NT2/D1 (cell line): ENCODE measurements around the gene ZNF497.
"Not testable (repeated sequence)": the region's sequence is repeated elsewhere in the genome, so short reads cannot be mapped to it uniquely, and the experiment has no call there.

Experiments
- DNase-seq: peaks from one replicate; pipeline ENCODE4 v3.0.0-alpha.2; 2011; ENCODE audit warnings: low read depth, low spot score
- H3K27me3 ChIP-seq: 2 replicates; pipeline ENCODE4 v1.6.0; 2011; ENCODE audit warnings: mild to moderate bottlenecking; ENCODE audit not compliant: insufficient read length, insufficient read depth
- H3K36me3 ChIP-seq: 2 replicates; pipeline ENCODE4 v1.6.1; 2011; ENCODE audit warnings: mild to moderate bottlenecking, low read length, mixed read lengths; ENCODE audit not compliant: insufficient read depth, insufficient read length
- H3K4me1 ChIP-seq: 2 replicates; pipeline ENCODE4 v1.5.1; 2011; ENCODE audit not compliant: insufficient read depth, insufficient read length
- H3K4me3 ChIP-seq: 2 replicates; pipeline ENCODE4 v1.5.1; 2011; ENCODE audit warnings: low read depth; ENCODE audit not compliant: insufficient read length
- H3K9ac ChIP-seq: 2 replicates; pipeline ENCODE4 v1.6.0; 2011; ENCODE audit warnings: low read depth; ENCODE audit not compliant: insufficient read length
- H3K9me3 ChIP-seq: 2 replicates; pipeline ENCODE4 v1.5.1; 2011; ENCODE audit warnings: mild to moderate bottlenecking, low read length; ENCODE audit not compliant: insufficient read depth
- SUZ12 ChIP-seq: IDR thresholded peaks from 2 replicates; pipeline ENCODE4 v1.6.1; 2011; ENCODE audit not compliant: insufficient read length, insufficient read depth; ENCODE audit errors: extremely low read depth
- YY1 ChIP-seq: IDR thresholded peaks from 2 replicates; pipeline ENCODE4 v1.6.1; 2011; ENCODE audit not compliant: insufficient read length, insufficient read depth
- ZNF274 ChIP-seq: IDR thresholded peaks from 2 replicates; pipeline ENCODE4 v1.6.1; 2011; ENCODE audit warnings: mild to moderate bottlenecking, low read depth, low read length

Gene ZNF497

GRCh38 chr19:58380662-58381459 is 18.3 kb upstream of the ZNF497 start, which contains the start of gene ZNF837:
Gene ZNF837, minus strand, starts transcription at chr19:58381030. Its CDS starts 11,698 bp downstream, at chr19:58369332.
- Histone ChIP-seq H3K9me3 (no peaks in the 10 kb centered on the region), H3K27me3 (no peaks in the 10 kb centered on the region), H3K9ac (peak within 1 kb of the TSS; percentile 94), H3K4me3 (peak within 1 kb of the TSS; percentile 72), H3K36me3 (no peaks in the 10 kb centered on the region), H3K4me1 (peaks cover 9% of the 10 kb centered on the region)
- DNase-seq: peak; percentile 99
- TF ChIP-seq ZNF274 (no peak), YY1 (no peak), SUZ12 (no peak)

- Histone ChIP-seq H3K27me3 (no peaks in the 10 kb centered on the region), H3K36me3 (no peaks in the 10 kb centered on the region), H3K4me1 (peaks cover 6% of the 10 kb centered on the region), H3K9ac (peak overlapping the region; percentile 94), H3K4me3 (peak overlapping the region; percentile 72), H3K9me3 (no peaks in the 10 kb centered on the region)
- TF ChIP-seq YY1 (no peak), SUZ12 (no peak), ZNF274 (no peak)
- DNase-seq: no peak
These were observed 17.6 kb upstream of the ZNF497 start for GRCh38 chr19:58380037-58380661.

GRCh38 chr19:58379246-58379645 is 16.7 kb upstream of the ZNF497 start:
- no peak for TF ChIP-seq YY1
- no peak for TF ChIP-seq SUZ12
- TF ChIP-seq ZNF274: no peak
- H3K4me1 ChIP-seq: peaks cover 4% of the 10 kb centered on the region
- no peaks in the 10 kb centered on the region for H3K9me3 ChIP-seq
- no peak for DNase-seq
- H3K36me3 ChIP-seq: no peaks in the 10 kb centered on the region
- no peak overlapping the region for H3K9ac ChIP-seq
- H3K27me3 ChIP-seq: no peaks in the 10 kb centered on the region
- no peak overlapping the region for H3K4me3 ChIP-seq

- H3K9me3 ChIP-seq, H3K36me3 ChIP-seq, H3K9ac ChIP-seq, DNase-seq, H3K27me3 ChIP-seq, H3K4me3 ChIP-seq, H3K4me1 ChIP-seq: not testable (repeated sequence)
These were observed 14.2 kb upstream of the ZNF497 start for GRCh38 chr19:58376724-58377123.

GRCh38 chr19:58374200-58374599 is 11.6 kb upstream of the ZNF497 start:
- Histone ChIP-seq H3K9me3 (no peaks in the 10 kb centered on the region), H3K4me1 (peaks cover 5% of the 10 kb centered on the region), H3K36me3 (no peaks in the 10 kb centered on the region), H3K4me3 (no peak overlapping the region), H3K27me3 (no peaks in the 10 kb centered on the region), H3K9ac (no peak overlapping the region)
- DNase-seq: no peak
- TF ChIP-seq YY1 (no peak), SUZ12 (no peak), ZNF274 (no peak)

- Histone ChIP-seq H3K9me3 (no peaks in the 10 kb centered on the region), H3K4me1 (peaks cover 3% of the 10 kb centered on the region), H3K4me3 (no peak overlapping the region), H3K27me3 (no peaks in the 10 kb centered on the region), H3K36me3 (peaks cover 5% of the 10 kb centered on the region), H3K9ac (no peak overlapping the region)
- no peak for TF ChIP-seq ZNF274
- TF ChIP-seq SUZ12: no peak
- no peak for TF ChIP-seq YY1
- DNase-seq: no peak
These were observed 10.0 kb upstream of the ZNF497 start for GRCh38 chr19:58372311-58373133.
